C4-2B (cell line): Measurements from ENCODE around the gene TRUB2.

Experiments used
- H3K27ac ChIP-seq: fragments of 450-650 bp; 2 replicates; pipeline ENCODE4 v1.5.1; 2017
- CTCF ChIP-seq: fragments of 450-650 bp; conservative IDR thresholded peaks from 2 replicates; pipeline ENCODE4 v1.5.1; 2017; ENCODE audit warnings: mild to moderate bottlenecking
- ZFX ChIP-seq: fragments of 450-650 bp; IDR thresholded peaks from 2 replicates; pipeline ENCODE4 v1.6.1; 2017

TRUB2 gene

DNA sequence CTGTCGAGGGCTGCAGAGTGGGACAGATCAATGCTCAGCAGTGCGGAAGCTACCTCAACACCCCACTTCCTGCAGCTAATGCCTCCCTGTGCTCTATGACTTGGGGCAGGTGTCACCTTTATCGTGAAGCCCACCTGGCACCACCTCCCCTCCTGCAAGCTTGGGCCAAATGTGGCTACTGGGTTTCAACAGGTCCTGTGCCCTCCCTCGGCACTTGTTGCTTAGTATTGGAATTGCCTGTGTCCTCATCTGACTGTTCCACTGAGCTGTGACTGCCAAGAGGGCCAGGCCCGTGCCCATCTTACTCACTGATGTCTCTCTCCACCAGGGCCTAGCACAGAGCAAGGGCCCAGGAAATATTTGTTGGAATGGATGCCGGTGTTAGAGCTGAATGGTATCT lies 27.5 kb upstream of the TRUB2 start:
- no peak overlapping the region for H3K27ac ChIP-seq
- TF ChIP-seq CTCF, result no peak
- TF ChIP-seq ZFX, result no peak

DNA sequence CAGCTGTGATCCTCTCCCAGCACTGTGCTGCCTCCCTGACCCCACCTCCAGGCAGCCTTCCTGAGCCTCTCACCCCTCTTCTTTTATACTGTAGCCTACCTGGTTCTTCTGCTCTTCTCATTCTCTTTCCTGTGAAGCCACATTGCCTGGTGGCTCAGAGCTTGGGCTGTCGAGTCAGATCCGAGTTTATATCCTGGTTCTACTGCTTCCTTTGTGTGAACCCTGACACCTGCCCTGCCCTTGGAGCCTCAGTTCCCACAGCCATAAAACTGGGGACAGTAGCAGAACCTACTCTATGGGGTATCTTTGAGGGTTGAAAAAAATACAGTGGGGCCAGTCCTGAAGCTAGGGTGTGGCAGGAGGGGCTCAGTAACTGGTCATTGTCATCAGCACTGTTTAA lies 26.9 kb upstream of the TRUB2 start:
- H3K27ac ChIP-seq, result no peak overlapping the region
- TF ChIP-seq CTCF (no peak), ZFX (no peak)

DNA sequence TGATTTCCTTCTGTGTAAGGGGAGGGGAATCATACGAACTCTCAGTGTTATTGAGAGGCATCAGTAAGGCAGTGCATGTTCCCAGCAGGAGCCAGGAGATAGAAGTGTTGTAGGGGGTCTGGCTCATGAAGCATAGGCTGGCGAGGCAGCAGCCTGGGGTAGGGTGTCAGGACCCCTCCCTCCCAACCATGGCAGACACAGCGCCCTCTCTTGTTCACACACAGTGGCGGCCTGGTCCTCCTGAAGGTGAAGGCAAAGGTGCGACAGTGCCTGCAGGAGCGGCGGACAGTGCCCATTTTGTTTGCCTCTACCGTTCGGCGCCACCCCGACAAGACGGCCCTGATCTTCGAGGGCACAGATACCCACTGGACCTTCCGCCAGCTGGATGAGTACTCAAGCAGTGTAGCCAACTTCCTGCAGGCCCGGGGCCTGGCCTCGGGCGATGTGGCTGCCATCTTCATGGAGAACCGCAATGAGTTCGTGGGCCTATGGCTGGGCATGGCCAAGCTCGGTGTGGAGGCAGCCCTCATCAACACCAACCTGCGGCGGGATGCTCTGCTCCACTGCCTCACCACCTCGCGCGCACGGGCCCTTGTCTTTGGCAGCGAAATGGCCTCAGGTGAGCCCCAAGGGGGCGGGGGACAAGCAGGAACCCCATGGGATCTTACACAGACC lies 22.8 kb upstream of the TRUB2 start:
- H3K27ac ChIP-seq, result no peak overlapping the region
- TF ChIP-seq CTCF (no peak), ZFX (no peak)

- TF ChIP-seq ZFX (no peak), CTCF (no peak)
Observed at GRCh38 chr9:128343855-128344254, 21.6 kb upstream of the TRUB2 start.

DNA sequence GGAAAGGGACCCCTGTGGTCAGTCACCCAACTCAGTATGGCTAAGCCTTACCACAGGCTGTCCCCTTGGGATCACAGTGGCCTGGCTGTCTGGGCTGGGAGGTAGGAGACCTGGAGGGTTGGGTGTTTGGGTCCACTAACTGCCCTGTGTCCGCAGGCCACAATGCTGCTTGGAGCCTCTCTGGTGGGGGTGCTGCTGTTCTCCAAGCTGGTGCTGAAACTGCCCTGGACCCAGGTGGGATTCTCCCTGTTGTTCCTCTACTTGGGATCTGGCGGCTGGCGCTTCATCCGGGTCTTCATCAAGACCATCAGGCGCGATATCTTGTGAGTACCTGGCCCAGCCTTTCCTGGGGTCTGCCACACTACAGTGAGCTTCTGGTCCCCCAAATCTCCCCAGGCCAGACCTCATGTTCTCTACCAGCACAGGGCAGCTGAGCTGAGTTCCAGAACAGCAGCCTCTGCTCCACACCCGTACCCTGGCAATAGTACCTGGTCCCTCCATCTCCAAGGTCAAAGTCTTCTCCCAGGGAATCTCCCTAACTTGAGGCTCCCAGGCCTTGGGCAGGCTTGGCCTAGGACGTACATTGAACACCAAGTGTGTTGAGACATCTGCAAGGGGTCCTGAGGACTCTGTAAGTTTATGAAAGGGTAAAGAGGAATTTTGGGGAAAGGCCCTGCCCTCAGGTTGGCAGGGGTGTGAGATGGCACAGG lies 20.9 kb upstream of the TRUB2 start:
- H3K27ac ChIP-seq, result no peak overlapping the region
- TF ChIP-seq CTCF, result no peak
- no peak for TF ChIP-seq ZFX

More at GRCh38 chr9:128343855-128344254, 21.6 kb upstream of the TRUB2 start:
- no peak overlapping the region for H3K27ac ChIP-seq

DNA sequence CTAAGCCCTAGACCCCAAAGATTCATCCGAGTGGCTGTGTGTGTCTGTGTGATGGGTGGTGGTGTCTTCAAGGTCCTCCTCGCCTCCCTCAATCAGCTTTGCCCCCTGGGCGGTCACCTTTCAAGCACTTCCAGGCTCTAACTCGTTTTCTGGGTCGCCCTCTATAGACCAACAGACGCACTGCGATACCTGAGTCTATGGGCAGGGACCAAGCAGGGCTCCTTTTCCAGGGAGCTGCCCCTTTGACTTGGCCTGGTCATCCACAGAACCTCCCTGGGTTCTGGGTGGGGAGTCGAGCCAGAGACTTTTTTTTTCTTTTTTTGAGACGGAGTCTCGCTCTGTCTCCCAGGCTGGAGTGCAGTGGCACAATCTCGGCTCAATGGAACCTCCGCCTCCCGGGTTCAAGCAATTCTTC lies 19.2 kb upstream of the TRUB2 start:
- TF ChIP-seq CTCF, result peak; percentile 85
- no peak for TF ChIP-seq ZFX
- H3K27ac ChIP-seq, result peak overlapping the region; percentile 73

GRCh38 chr9:128340691-128341434 lies 18.6 kb upstream of the TRUB2 start:
- no peak for TF ChIP-seq CTCF
- TF ChIP-seq ZFX, result no peak; the same call in 1 of the 2 replicates
- peak overlapping the region; percentile 73 for H3K27ac ChIP-seq
